ENCODE results near the gene SYNDIG1.

SYNDIG1 gene

DNA sequence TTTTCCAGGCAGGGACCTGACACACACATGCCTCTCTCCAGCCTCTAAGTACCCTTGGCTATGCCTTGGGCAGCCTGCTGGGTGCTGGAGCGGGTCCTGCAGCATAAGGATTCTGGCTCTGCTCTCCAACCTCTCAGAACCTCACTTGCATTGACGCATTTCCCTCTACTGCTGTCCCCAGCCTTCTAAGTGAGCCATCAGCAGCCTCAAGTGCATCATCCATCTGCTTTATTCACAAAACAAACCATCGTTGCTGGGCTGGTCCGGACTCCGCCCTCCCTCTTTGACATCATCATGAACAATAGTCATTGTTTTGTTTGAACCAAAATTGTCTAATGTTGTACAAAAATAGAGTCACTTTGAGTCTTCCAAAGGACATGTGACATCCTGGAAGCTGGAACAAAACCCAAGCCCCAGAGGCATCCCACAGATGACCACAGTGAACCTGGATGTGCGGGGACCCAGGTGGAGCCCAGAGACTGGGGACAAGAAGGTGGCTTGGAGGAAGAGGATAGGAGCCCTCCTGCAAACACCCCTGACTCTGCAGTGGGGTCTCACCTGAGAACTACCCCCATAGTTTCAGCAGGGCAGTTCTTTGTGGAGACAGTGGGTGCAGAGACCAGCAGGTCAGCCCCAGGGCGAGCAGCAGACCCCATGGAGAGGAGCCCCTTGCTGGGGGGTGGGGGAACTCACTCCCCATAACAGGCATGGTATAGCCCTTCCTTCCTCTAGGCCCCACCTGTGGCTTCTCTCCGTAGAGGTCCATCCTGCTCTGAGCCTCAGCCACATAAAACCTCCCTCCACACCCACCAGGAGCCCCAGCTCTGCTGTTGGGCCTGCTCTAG is 230.1 kb downstream of the SYNDIG1 start:
- no peak for DNase-seq

DNA sequence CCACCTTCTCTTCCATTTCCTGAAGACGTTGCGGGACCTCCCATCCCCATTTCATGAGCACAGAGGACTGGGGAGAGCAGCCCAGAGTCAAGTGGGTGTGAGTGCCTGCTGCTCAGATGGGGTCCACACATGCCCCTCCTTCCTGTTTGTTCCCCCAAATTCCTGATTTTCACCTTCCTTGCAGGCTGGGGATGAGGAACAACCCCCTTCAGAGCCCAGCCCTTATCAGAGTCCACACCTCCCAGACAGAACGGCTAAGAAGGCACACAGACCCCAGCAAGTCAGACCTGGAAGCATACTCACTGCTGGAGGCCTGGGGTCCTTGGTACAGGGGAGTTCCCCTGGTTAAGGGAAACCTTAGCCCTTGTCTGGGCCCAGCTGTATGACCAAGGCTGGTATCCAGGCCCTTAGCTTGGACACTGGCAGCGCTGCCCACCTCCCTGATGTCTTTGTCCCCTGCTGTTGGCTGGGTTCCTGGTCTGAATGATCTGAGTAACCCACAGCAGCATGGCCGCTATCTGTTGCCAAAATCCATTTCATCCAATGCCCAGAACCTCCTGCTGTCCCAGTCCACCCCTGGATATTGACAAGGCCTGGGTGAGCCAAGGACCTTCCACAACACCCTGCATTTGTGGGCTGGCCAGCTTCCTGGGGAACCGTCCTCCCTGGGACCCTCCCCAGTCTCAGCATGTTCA is 230.9 kb downstream of the SYNDIG1 start:
- DNase-seq, result no peak

DNA sequence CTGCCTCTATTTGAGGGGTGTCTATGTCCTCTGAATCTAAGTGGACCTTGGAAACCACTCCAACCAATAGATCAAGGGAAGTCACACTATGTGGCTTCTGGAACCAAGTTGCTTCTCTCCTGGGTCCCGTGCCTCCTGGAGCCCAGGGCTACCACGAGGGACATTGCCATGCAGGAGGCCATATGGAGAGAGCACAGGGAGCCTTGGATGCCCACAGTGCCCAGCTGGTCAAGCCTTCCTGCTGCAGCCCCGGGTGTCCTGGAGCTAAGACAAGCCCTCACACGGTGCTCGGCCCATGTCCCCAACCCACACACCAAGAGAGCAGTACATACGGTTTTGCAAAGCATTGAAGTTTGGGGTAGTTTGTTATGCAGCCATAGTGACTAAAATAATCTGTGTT is 231.6 kb downstream of the SYNDIG1 start:
- no peak for DNase-seq

DNA sequence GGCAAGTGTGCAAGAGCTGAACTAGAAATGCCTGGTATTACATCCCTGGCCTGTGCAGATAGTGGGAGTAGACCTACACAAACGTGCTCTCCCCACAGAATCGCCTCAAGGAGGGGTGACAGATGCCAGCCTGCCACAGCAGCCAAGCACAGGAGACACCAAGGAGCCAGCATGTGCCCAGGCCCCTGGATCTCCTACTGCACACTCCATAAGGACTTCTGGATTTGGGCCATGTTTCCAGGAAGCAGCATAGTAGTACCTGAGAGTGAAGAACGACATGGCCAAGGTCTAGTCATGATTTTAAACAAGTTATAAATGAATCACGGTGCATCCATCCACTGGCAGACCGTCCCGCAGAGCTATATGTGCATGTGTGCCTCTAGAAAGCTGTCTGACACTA is 232.2 kb downstream of the SYNDIG1 start:
- DNase-seq, result no peak

DNA sequence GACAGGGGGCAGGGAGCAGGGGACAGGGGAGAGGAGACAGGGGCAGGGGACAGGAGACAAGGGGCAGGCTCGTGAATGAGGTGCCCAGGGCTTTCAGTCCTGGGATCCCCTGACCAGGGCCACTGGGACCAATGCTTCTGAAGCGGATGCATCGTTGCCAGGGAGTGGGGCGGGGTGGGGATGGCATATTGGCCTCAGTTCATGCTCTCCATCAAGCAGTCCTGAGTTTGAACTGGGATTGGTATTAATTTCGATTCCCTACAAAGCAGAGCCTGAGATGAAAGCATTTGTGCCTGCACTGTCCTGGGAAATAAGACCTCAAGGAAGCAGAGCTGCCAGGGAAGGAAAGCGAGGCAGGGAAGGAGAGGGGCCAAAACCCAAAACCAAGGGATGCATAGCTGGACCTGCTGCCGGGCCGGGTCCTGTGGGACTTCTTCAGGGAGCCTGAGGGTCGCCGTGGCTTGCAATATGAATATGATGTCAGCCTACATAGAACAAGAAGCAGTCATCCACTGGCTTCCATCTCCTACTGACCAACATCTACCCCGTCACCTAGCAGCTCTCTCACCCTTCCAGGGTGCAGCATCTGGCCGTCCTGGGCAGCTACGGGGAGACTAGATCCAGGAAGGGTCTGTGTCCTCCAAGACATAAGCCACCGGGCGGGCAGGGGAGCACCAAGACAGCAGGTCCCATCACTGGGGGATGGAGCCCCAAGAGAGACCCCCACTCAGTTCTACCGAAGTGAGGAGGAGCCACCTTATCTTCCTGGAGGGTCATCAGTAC is 233.3 kb downstream of the SYNDIG1 start:
- DNase-seq, result no peak

DNA sequence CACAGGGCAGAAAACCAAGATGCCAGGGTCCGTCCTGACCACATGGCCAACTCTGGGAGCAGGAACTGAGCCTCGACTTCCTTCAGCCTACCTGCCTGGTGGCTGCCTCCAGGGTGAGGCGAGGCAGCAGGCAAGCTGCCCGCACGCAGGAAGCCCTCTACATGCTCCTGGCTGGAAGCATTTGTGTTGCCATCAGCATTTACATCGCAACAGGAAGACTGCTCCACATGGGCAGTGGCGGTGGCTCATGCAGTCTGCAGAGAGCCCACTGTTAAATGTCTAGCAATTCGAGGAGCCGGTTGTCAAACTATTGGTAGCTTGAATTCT is 233.8 kb downstream of the SYNDIG1 start:
- DNase-seq, result no peak

DNA sequence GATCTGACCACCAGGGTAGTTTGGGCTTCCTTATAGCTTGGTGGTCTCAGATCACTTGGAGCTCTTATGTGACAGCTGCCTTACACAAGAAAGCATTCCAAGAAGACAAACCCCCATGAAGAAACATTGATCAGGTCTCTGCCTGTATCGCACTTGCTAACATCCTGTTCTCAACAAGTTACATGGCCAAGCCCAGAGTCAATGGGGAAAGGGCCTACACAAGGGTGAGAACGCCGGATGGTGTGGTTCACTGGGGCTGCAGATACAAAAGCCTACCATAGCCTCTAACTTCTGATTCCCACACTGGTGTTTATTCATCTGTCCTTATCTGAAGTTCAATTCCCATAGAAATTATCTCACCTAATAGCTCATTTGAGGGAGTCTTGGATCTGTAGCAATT is 235.5 kb downstream of the SYNDIG1 start:
- DNase-seq, result no peak

DNA sequence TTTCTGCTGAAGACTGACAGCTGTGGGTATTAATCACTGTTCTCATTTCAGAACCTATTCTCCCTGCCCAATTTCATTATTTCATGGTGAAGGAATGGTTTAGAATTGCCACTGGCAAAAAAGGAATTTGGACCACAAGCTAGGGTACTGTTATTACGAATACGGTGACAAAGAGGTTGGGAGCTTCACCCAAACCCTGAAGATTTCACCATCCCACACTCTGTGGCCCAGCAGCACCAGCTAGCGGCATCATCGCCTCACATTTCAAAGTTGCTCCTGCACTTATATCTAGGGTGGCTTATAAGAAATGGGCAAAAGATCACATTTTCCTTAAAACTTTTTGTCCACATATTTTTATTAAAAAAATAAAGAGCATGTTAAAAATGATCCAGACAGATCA is 236.1 kb downstream of the SYNDIG1 start:
- no peak for DNase-seq

DNA sequence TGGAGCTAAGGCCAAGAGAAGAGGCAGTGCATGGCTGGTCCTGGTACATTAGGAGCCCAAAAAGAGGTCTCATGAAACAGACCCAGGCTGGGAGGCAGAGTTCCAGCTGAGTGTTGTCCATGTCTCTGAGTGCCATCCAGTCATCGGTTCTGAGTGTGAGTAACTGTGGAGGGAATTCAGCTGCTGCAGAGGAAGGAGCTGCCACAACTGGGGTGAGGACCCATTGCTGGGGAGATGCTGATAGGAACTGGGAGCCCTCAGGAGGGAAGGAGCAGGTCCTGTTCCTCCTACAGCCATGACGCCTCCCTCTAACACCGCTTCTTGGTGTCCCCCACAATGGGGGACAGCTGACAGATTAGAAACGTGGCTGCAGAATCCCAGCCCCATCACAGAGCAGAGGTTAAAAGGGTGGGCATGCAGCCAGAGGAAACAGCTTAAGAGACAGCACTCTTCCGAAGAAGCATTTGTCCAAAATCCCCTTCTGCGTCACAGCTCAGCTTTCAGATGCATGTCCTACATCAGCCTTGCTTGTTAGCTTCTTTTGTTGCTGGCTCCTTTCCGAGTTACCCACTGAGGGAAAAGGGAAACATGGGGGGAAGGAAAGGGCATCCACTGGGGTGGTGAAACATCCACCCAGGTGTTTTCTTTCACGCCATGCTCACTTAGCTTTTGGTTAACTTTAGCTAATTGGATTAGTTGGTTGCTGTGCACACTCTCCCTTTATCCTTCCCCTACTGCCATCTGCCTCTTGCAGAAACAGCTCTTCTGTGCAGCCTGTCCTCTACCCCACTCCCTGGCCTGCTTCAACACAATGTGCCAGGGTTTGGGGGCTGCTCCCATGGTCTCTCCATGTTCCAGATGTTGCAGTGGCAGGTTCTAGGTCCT is 239.2 kb downstream of the SYNDIG1 start:
- DNase-seq, result no peak

Data from hematopoietic multipotent progenitor cell treated with erythropoietin and hydrocortisone succinate and interleukin-3 and kit ligand, for 8 days (in vitro differentiated cells).